HG02642 (cell line): ENCODE data around the gene ANKMY1.
"Not testable (repeated sequence)": the region's sequence is repeated elsewhere in the genome, so short reads cannot be mapped to it uniquely, and the experiment has no call there.

Experiments
- ATAC-seq: cut with Tn5 transposase; IDR thresholded peaks from one replicate; pipeline ENCODE4 v1.9.1; 2021; ENCODE audit warnings: mild to moderate bottlenecking; ENCODE audit not compliant: unreplicated experiment, poor library complexity

ANKMY1 gene

DNA sequence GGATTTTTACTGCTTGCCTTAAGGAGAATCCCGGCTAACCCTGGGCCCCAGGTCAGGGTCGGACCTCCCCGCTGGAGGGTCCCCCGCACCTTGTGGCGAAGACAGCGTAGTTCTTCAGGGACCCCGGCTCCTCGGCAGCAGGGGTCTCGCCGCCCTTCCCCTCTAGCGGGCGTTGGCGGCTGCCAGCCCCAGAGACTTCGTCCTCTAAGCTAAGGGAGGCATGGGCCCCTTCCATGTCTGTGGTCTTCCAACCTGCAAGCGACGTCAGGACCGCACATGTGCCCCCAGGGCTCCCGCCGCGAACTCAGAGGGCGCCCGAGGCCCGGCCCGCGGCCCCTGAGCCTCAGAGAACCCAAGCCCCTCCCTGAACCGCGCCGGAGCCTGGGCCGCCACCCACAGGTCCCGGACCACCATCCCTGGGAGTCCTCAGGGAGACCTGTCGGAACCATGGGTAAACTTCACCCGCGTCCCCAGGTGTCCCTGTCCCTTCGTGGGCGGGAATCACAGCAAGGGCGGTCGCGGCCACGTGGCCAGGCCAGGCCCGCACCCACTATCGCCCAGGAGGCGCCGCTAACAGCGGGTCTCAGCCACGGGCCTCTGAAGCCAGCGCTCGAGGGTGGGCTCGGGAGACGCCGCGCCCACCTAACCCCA, 562 bp downstream of the ANKMY1 start:
- ATAC-seq: no peak

- ATAC-seq: no peak
Measured at GRCh38 chr2:240556553-240557100, 1.2 kb downstream of the ANKMY1 start.

DNA sequence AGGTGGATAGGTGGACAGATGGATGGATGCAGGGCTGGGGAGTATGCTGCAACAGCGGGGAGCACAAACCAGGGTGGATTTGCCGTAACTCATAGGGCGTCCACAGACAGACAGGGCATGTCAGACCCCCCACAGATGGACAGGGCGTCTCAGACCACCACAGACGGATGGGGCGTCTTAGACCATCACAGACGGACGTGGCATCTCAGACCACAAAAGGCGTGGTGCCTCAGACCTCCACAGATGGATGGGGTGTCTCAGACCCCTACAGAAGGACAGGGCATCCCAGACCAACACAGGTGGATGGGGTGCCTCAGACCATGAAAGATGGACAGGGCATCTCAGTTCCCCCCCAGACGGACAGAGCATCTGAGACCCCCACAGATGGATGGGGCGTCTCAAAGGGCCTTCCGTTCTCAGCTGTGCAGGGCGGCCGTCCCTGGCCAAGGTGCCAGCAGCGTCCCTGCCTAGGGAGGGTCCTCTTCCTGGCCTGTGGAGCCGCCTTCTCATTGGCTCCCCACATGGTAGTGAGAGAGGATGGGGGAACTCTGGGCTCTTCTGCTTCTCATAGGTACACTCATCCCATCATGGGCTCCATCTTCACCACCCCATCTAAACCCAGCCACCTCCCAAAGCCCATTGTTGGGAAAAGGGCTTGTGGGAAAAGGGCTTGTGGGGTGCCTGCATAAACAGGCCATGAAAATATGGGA, 2.1 kb downstream of the ANKMY1 start:
- ATAC-seq: no peak

DNA sequence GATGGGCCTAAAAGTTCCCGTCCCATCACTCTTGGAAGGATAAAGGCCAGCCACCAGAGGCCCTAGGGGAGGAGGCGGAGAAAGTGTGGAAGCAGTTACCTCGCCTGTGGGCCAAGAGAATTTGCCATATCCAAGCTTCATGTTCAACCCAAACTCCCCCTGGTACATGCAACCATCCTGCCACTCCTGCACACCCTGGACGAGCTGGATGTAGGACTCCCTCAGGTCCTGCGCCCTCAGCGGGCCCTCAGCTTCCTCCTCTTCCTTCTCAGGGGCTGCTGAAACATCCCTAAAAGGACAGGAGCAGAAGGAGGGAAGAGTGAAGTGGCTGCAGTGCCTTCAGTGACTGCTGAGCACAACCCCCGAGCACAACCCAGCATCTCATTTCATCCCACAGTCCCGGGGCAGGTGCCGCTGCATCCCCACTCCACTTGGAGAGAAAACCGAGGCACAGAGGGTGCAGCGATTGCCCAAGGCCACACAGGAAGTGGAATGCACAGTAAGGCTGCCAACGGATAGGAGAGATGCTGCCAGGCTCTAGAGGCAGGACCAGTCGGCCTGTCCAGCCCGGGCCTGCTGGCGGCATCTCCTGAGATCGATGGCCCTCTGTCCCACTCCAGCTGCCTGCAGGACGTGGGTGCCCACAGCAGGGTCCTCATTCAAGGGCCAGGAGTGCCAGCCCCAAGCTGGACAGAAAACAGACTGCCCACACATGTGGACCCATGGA, 2.9 kb downstream of the ANKMY1 start:
- no peak for ATAC-seq

DNA sequence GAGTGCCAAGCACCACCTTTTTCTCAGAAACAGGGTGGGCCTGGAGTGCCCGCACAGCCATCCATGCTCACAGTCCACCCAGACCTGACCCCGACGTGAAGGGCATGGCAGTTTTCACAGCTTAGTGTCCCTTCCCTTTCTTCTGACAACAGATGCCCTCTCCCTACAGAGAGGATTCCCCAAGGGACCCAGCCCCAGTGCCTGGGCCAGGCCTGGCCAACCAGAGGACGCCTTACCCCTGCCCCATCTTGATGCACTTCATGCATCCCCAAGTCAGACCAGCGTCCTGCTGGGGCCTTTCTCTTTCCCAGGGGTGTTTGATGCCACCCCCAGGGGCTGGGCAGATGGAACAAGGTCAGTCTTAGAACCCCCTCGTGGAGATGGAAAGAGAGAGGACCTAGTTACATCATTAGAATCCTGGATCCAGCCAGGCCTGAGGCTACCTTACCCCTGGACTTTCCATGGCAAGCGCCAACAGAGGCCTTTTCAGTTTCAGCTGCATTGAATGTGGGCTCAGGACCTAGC, 3.8 kb downstream of the ANKMY1 start:
- no peak for ATAC-seq

DNA sequence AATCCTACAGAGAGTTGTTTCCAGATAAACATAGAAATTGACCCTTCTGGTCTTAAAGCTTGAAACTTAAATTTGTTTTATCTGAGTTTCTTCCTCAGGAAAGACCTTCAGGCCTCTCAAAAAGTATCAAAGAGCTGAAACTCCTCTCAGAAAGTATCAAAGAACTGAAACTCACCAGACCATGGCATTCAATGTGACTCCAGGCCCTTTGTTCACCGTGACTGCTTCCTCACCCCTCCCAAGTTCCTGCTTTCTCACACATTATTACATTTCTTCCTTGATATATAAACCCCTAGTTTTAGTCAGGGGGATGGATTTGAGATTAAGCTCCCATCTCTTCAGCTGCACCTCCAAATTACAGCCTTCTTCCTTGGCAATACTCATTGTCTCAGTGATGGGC, 6.0 kb downstream of the ANKMY1 start:
- no peak for ATAC-seq

DNA sequence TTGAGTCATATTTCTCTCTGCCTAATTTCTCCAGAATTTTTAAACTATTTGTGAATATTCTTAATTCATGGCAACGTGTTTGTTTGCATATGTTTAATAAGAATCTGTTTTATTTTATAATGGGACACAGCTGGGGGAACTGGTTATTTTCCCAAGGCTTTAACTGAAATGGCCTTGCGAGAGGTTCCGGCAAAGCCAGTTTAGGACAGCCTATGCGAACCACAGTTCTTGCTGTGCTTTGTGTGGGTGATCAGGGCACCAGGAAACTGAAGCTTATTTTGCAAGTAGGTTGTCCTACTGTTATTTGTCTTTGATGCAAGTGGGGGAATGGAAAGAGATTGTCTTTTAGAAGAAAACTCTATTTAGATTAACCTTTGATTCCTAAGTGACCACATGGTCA, 6.5 kb downstream of the ANKMY1 start:
- no peak for ATAC-seq

DNA sequence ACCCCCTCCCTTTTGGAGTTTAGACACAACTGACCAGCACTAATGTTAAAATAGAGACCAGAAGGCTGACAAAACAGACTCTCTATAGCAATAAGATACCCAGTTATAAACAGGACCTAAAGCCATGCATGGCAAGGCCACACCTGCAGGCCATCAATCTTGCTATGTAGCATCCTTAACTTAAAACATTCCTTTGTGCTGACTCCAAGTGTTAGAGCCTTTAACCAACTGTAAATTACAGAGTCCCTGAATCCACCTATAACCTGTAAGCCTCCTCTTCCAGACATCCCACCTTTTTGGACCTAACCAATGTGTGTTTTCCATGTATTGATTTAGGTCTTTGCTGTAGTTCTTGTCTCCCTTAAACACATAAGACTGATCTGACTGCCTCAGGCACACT, 17.9 kb downstream of the ANKMY1 start:
- ATAC-seq: no peak

GRCh38 chr2:240539101-240539500, 18.7 kb downstream of the ANKMY1 start:
- not testable (repeated sequence) for ATAC-seq

DNA sequence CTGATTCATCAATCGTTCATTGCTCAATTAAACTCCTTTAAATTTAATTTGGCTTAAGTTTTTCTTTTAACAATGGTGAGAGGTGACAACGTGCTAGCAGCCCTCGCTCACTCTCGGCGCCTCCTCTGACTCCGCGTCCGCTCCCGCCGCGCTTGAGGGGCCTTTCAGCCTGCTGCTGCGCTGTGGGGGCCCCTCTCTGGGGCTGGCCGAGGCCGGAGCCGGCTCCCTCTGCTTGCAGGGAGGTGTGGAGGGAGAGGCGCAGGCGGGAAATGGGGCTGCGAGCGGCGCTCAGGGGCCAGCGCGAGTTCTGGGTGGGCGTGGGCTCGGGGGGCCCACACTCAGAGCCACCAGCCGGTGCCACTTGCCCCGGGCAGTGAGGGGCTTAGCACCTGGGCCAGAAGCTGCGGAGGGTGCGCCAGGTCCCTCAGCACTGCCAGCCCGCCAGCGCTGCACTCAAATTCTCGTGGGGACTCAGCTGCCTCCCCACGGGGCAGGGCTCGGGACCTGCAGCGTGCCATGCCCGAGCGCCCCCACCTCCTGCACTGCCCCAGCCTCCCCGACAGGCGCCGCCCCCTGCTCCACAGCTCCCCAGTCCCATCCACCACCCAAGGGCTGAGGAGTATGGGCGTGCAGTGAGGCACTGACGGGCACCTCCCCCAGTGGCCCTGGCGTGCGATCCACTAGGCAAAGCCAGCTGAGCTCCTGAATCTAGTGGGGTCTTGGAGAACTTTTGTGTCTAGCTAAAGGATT, 19.6 kb downstream of the ANKMY1 start:
- ATAC-seq: no peak

GRCh38 chr2:240532031-240532775, 25.6 kb downstream of the ANKMY1 start:
- ATAC-seq: no peak

DNA sequence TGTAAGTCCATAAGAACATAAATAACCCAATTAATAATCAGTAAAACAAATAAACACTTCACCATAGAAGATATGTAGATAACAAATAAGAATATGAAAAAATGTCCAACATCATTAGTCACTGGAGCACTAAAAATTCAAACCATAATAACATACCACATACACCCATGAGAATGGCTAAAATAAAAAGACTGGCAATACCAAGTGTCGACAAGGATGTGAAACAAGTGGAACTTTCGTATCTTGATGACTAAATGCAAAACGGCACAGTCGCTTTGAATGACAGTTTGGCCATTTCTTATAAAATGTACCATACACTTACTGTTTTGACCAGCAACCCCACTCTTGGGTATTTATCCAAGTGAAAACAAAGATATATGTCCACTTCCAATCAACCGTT, 26.8 kb downstream of the ANKMY1 start:
- no peak for ATAC-seq

- no peak for ATAC-seq
Measured at GRCh38 chr2:240530181-240530580, 27.6 kb downstream of the ANKMY1 start.

GRCh38 chr2:240529344-240529999, 28.3 kb downstream of the ANKMY1 start:
- no peak for ATAC-seq

GRCh38 chr2:240528406-240529040, 29.3 kb downstream of the ANKMY1 start:
- no peak for ATAC-seq

GRCh38 chr2:240527153-240527750, 30.5 kb downstream of the ANKMY1 start:
- ATAC-seq: no peak

GRCh38 chr2:240526521-240526920, 31.3 kb downstream of the ANKMY1 start:
- no peak for ATAC-seq

DNA sequence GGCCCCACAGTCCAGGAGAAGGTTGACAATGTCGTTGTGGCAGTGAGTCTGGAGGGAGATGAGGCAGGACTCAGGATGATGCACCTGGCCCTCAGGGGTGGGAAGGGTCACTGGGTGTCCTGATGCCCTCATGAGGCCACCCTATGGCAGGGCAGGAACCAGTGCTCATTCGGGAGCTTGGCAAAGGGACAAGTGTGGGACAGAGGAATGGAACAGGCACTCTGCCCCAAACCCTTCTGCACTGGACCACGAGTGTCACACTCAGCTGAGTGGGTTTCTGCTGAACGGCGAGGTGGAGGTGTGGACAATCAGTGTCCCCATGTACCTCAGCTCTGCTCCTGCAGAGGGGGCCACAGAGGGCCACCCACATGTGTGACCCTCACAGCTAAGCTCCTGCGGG, 32.0 kb downstream of the ANKMY1 start:
- no peak for ATAC-seq
